ENCODE measurements around the gene ZSCAN21. TPM values are rescaled to one million over a fixed set of nuclear protein-coding genes. Genes with fewer than 3 reads are reported as not detected.
A peak's percentile ranks its signal among the peaks of the same experiment; 100 is the strongest.

Gene ZSCAN21
- polyA plus RNA-seq, 3 donors = 1.5 to 4.6 (median 4.4) TPM

DNA sequence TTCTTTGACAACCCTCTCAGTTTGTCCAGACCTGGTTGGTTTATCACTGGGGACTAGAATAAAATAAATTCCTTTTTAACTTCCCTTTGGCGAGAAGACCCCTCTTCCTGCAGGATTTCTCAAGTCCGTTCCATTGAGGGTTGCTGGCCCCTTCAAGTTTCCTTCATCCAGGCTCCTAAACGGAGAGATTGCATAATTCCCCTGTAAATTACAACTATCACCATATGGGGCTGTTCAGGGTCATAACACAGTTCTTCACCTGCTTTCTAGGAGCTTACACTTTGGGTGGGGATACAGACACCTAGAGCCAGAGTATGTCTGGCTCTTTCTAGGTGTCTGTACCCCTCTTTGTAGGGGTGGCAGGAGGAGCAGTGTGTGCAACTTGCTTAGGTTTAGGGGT lies 35.9 kb downstream of the ZSCAN21 start:
- Mint-ChIP-seq H3K36me3 (peaks cover 3 to 4% of the 10 kb centered on the region in 2 donors), H3K27me3 (ENCODE audit: low read depth in 3 of 3) (peaks cover 8 to 15% (median 14%) of the 10 kb centered on the region in 3 donors), H3K9me3 (peaks cover 0 to 5% (median 0%) of the 10 kb centered on the region in 7 donors), H3K4me1 (peaks cover 41% of the 10 kb centered on the region), H3K27ac (peak overlapping the region in 6 of 7 donors; percentile 65 to 91 (median 82)), H3K4me3 (no peak overlapping the region)
- TF ChIP-seq CTCF (IDR thresholded peaks at IDR 0.05) = no peak
- H3K79me2 ChIP-seq (ENCODE audit: insufficient read depth, low read length) = peaks cover 22% of the 10 kb centered on the region
- H3K36me3 ChIP-seq (replicated peaks in 1 of 2; ENCODE audit: control insufficient read depth in 1 of 2, insufficient read depth in 2 of 2, low read length in 2 of 2) = peaks cover 3 to 4% of the 10 kb centered on the region in 2 donors
- peaks cover 42 to 55% of the 10 kb centered on the region in 2 donors for H3K4me1 ChIP-seq (ENCODE audit: control insufficient read depth in 1 of 2, insufficient read depth in 2 of 2, low read length in 2 of 2)
- no peak overlapping the region for H3K4me2 ChIP-seq (replicated peaks; ENCODE audit: extremely low read depth, low read length, poor library complexity, severe bottlenecking)
- no peak overlapping the region for H3K4me3 ChIP-seq (replicated peaks in 1 of 3; ENCODE audit: low read depth in 2 of 3, low read length in 3 of 3)
- no peaks in the 10 kb centered on the region for H4K20me1 ChIP-seq (ENCODE audit: insufficient read depth, low read length)
- no peak overlapping the region for H2AFZ ChIP-seq (ENCODE audit: insufficient read depth, low read depth, low read length, poor library complexity, severe bottlenecking)
- no peak for DNase-seq
- H3K27me3 ChIP-seq (ENCODE audit: control insufficient read depth in 2 of 2, insufficient read depth in 2 of 2, low read length in 2 of 2) = no peaks in the 10 kb centered on the region
- H3K27ac ChIP-seq (ENCODE audit: low read depth in 1 of 2, low read length in 2 of 2) = no peak overlapping the region
- intact Hi-C loops (cut with micrococcal nuclease) = loop anchor here (10.0 kb wide), 1 partner anchor 71 kb away; the partner anchor contains the start of gene ZKSCAN1 (in 2 of the 2)
- no peaks in the 10 kb centered on the region for H3K9me3 ChIP-seq (replicated peaks in 1 of 2; ENCODE audit: control insufficient read depth in 1 of 2, insufficient read depth in 1 of 2, low read length in 2 of 2)
- WGBS (ENCODE audit: insufficient coverage) = no CpG with 5 or more reads among the region's 3 CpGs
- no peak overlapping the region for H3K9ac ChIP-seq (ENCODE audit: insufficient read depth, low read length, poor library complexity, severe bottlenecking)

DNA sequence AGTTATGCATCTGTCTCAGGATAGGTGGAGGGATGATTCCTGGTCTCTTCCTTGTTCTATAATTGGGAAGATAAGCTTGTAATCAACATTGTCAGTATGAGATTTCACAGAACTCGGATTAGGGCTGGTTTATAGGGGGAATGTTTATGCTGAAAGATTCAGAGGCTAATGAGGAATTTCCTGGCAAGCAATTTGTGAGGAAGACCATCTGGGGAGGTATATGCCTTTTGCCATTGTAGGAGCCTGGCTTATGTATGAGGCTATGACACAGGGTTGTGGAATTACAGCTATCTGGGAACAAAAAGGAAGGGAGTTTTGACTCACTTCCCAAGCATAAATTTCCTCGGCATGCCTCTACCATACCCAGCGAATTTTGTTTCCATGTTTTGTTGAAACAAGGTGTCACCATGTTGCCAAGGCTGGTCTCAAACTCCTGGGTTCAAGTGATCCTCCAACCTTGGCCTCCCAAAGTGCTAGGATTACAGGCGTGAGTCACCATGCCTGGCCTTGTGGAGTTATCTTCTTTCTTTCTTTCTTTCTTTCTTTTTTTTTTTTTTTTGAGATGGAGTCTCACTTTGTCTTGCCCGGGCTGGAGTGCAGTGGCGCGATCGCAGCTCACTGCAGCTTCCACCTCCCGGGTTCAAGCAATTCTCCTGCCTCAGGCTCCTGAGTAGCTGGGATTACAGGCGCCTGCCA lies 37.6 kb downstream of the ZSCAN21 start:
- H3K79me2 ChIP-seq (ENCODE audit: insufficient read depth, low read length) = peaks cover 12% of the 10 kb centered on the region
- Mint-ChIP-seq H3K27me3 (ENCODE audit: low read depth in 3 of 3) (peaks cover 8 to 15% (median 14%) of the 10 kb centered on the region in 3 donors), H3K27ac (no peak overlapping the region), H3K9me3 (peaks cover 0 to 5% (median 0%) of the 10 kb centered on the region in 7 donors), H3K36me3 (peaks cover 20% of the 10 kb centered on the region in 2 donors), H3K4me1 (peaks cover 33% of the 10 kb centered on the region), H3K4me3 (no peak overlapping the region)
- no peak overlapping the region for H3K27ac ChIP-seq (ENCODE audit: low read depth in 1 of 2, low read length in 2 of 2)
- H3K36me3 ChIP-seq (replicated peaks in 1 of 2; ENCODE audit: control insufficient read depth in 1 of 2, insufficient read depth in 2 of 2, low read length in 2 of 2) = peaks cover 20 to 21% of the 10 kb centered on the region in 2 donors
- no peaks in the 10 kb centered on the region for H4K20me1 ChIP-seq (ENCODE audit: insufficient read depth, low read length)
- no peak overlapping the region for H3K4me2 ChIP-seq (replicated peaks; ENCODE audit: extremely low read depth, low read length, poor library complexity, severe bottlenecking)
- H3K27me3 ChIP-seq (ENCODE audit: control insufficient read depth in 2 of 2, insufficient read depth in 2 of 2, low read length in 2 of 2) = no peaks in the 10 kb centered on the region
- TF ChIP-seq CTCF (IDR thresholded peaks at IDR 0.05) = no peak
- no peak overlapping the region for H3K9ac ChIP-seq (ENCODE audit: insufficient read depth, low read length, poor library complexity, severe bottlenecking)
- H3K4me3 ChIP-seq (replicated peaks in 1 of 3; ENCODE audit: low read depth in 2 of 3, low read length in 3 of 3) = no peak overlapping the region
- H2AFZ ChIP-seq (ENCODE audit: insufficient read depth, low read depth, low read length, poor library complexity, severe bottlenecking) = no peak overlapping the region
- 95% methylated on average over 3 of the region's 10 CpGs for WGBS (ENCODE audit: insufficient coverage)
- H3K4me1 ChIP-seq (ENCODE audit: control insufficient read depth in 1 of 2, insufficient read depth in 2 of 2, low read length in 2 of 2) = peaks cover 33 to 44% of the 10 kb centered on the region in 2 donors
- no peaks in the 10 kb centered on the region for H3K9me3 ChIP-seq (replicated peaks in 1 of 2; ENCODE audit: control insufficient read depth in 1 of 2, insufficient read depth in 1 of 2, low read length in 2 of 2)
- intact Hi-C loops (cut with micrococcal nuclease) = loop anchor here (10.0 kb wide), 1 partner anchor 72 kb away; the partner anchor contains the start of gene ZKSCAN1 (in 2 of the 2)
- DNase-seq = no peak
